Renal cortex interstitium (tissue), 11 donors: Measurements from ENCODE around the gene PSMD12. TPM values are rescaled to one million over a fixed set of nuclear protein-coding genes. Genes with fewer than 3 reads are reported as not detected.
"Not testable (repeated sequence)": the region's sequence is repeated elsewhere in the genome, so short reads cannot be mapped to it uniquely, and the experiment has no call there.

Experiments
- DNase-seq, 11 donors: peaks; one replicate each; pipeline ENCODE4 v3.0.0-alpha.2; 2013; ENCODE audit warnings: low read depth in 9 of 11, low spot score in 4 of 11; ENCODE audit errors: extremely low read depth in 1 of 11
- polyA plus RNA-seq, 3 donors: library from polyadenylated mRNA; unstranded; fragments of 120-200 nt; gene quantifications; one replicate each; pipeline ENCODE4 v1.2.1, GENCODE V29; 2013; ENCODE audit not compliant: insufficient read length in 3 of 3

PSMD12 gene
- polyA plus RNA-seq, 3 donors: 42.9 to 48.2 (median 44.3) TPM

GRCh38 chr17:67326959-67327745 lies 39.2 kb downstream of the PSMD12 start:
- DNase-seq: not testable (repeated sequence)

GRCh38 chr17:67326440-67326839 lies 39.9 kb downstream of the PSMD12 start:
- no peak for DNase-seq

- DNase-seq: no peak
Observed at GRCh38 chr17:67324330-67324729, 42.0 kb downstream of the PSMD12 start.

- DNase-seq: no peak
Observed at GRCh38 chr17:67323445-67323844, 42.9 kb downstream of the PSMD12 start.

GRCh38 chr17:67322042-67322787 lies 44.2 kb downstream of the PSMD12 start:
- peak in 2 of 11 donors; percentile 2 to 11 for DNase-seq

- not testable (repeated sequence) for DNase-seq
Observed at GRCh38 chr17:67321486-67321885, 44.9 kb downstream of the PSMD12 start.

- no peak for DNase-seq
Observed at GRCh38 chr17:67316781-67317180, 49.6 kb downstream of the PSMD12 start.

GRCh38 chr17:67315865-67316264 lies 50.5 kb downstream of the PSMD12 start:
- DNase-seq: no peak

- no peak for DNase-seq
Observed at GRCh38 chr17:67312265-67312664, 54.1 kb downstream of the PSMD12 start.

GRCh38 chr17:67311575-67311974 lies 54.8 kb downstream of the PSMD12 start:
- DNase-seq: no peak

- no peak for DNase-seq
Observed at GRCh38 chr17:67310406-67310805, 56.0 kb downstream of the PSMD12 start.

- not testable (repeated sequence) for DNase-seq
Observed at GRCh38 chr17:67305446-67306235, 60.7 kb downstream of the PSMD12 start.

- no peak for DNase-seq
Observed at GRCh38 chr17:67297454-67297960, 68.9 kb downstream of the PSMD12 start.

GRCh38 chr17:67294451-67295199 lies 71.8 kb downstream of the PSMD12 start:
- no peak for DNase-seq

GRCh38 chr17:67293251-67294203 lies 72.8 kb downstream of the PSMD12 start:
- peak in 8 of 11 donors; percentile 18 to 39 (median 28) for DNase-seq

GRCh38 chr17:67290711-67291291 lies 75.6 kb downstream of the PSMD12 start:
- no peak for DNase-seq

GRCh38 chr17:67290244-67290643 lies 76.1 kb downstream of the PSMD12 start:
- no peak for DNase-seq
